A673 (cell line): ENCODE results near the gene CEP78. TPM values are rescaled to one million over a fixed set of nuclear protein-coding genes. Genes with fewer than 3 reads are reported as not detected.

Experiments used
- BruUV-seq: library from RNA; stranded (reverse); fragments of 400-500 nt; replicated peaks from 2 replicates; lab custom pipeline; 2021; lab: Mats Ljungman, UMichigan
- CTCF ChIA-PET: fragments of 300-600 bp; sonication (Branson Sonifier 250); formaldehyde crosslinking; loops from one replicate; lab custom pipeline; 2022; ENCODE audit warnings: antibody characterized with exemption; lab: Charles Lee
- POLR2A ChIA-PET: fragments of 300-600 bp; sonication (Branson Sonifier 250); formaldehyde crosslinking; loops from one replicate; lab custom pipeline; 2022; ENCODE audit warnings: antibody characterized with exemption; ENCODE audit not compliant: low non-redundant PET; lab: Charles Lee
- DNase-seq: peaks from one replicate; pipeline ENCODE4 v3.0.0-alpha.2; 2015; ENCODE audit warnings: low spot score
- H3K27ac ChIP-seq: fragments of 200-600 bp; sonication (generic); 2 replicates; pipeline ENCODE4 v1.5.1; 2016; ENCODE audit warnings: mixed run types, low read depth, mild to moderate bottlenecking, mixed read lengths, antibody characterized with exemption, low read length; ENCODE audit not compliant: poor library complexity, severe bottlenecking
- H3K27me3 ChIP-seq: fragments of 200-600 bp; sonication (generic); replicated peaks from 2 replicates; pipeline ENCODE4 v1.6.1; 2017; ENCODE audit warnings: mixed run types, low read depth, mild to moderate bottlenecking, mixed read lengths, antibody characterized with exemption, low read length; ENCODE audit not compliant: insufficient read depth, poor library complexity
- H3K36me3 ChIP-seq: fragments of 200-600 bp; sonication (generic); 2 replicates; pipeline ENCODE4 v1.6.1; 2016; ENCODE audit warnings: mixed run types, mild to moderate bottlenecking, mixed read lengths, antibody characterized with exemption, low read length; ENCODE audit not compliant: insufficient read depth, poor library complexity, severe bottlenecking
- H3K4me1 ChIP-seq: fragments of 200-600 bp; sonication (generic); 2 replicates; pipeline ENCODE4 v1.6.1; 2017; ENCODE audit warnings: mixed run types, mild to moderate bottlenecking, mixed read lengths, antibody characterized with exemption, low read length; ENCODE audit not compliant: insufficient read depth, poor library complexity, severe bottlenecking
- H3K4me3 ChIP-seq: fragments of 200-600 bp; sonication (generic); 2 replicates; pipeline ENCODE4 v1.5.1; 2016; ENCODE audit warnings: low read depth, mixed run types, mild to moderate bottlenecking, mixed read lengths, low read length; ENCODE audit not compliant: poor library complexity, severe bottlenecking
- H3K9me3 ChIP-seq: fragments of 200-600 bp; sonication (generic); 2 replicates; pipeline ENCODE4 v1.6.1; 2016; ENCODE audit warnings: mixed run types, low read depth, mild to moderate bottlenecking, mixed read lengths, antibody characterized with exemption, low read length; ENCODE audit not compliant: poor library complexity, severe bottlenecking
- EZH2 ChIP-seq: fragments of 200-600 bp; sonication (generic); IDR thresholded peaks from 2 replicates; pipeline ENCODE4 v1.6.1; 2017; ENCODE audit warnings: borderline replicate concordance, low read depth, mild to moderate bottlenecking, mixed read lengths, antibody characterized with exemption, low read length; ENCODE audit not compliant: poor library complexity, severe bottlenecking
- intact Hi-C: fragments of 100-400 bp; cut with micrococcal nuclease; formaldehyde crosslinking; loops from one replicate; pipeline ENCODE4 v1.10.0; 2022; ENCODE audit not compliant: unreplicated experiment
- total RNA-seq: library from RNA; stranded (reverse); gene quantifications from 2 replicates; pipeline ENCODE4 v1.2.3, GENCODE V29; 2021
- TF ChIP-seq, protein P1 (sequence below): fragments of 300-800, 200-600 bp; sonication (generic); conservative IDR thresholded peaks from 2 replicates; pipeline ENCODE4 v1.5.1; 2017; ENCODE audit warnings: low read depth, mild to moderate bottlenecking, antibody characterized with exemption, low read length, moderate library complexity, mixed read lengths

Gene CEP78
- total RNA-seq, 1 experiment from 2014 or later, result 65.9 TPM

DNA sequence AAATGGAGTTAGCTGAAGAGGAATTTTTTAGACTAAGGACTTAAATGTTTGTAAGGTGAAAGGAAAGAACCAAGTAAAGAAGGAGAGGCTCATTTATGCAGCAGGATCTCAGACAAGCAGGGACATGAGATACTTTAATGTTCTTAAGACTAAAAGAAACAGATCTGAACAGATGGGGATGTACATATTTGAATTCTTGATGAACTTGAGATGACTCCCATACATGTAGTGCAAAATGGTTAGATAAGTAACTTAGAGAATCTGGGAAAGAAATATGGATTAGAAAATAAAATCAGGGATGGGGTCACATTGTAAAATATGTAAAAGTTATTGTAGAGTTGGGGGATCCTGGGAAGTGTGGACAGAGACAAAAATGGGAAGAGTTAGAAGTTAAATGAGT lies 33.9 kb downstream of the CEP78 start:
- Histone ChIP-seq H3K36me3 (peaks cover 54% of the 10 kb centered on the region), H3K27me3 (no peaks in the 10 kb centered on the region), H3K27ac (no peak overlapping the region), H3K4me3 (no peak overlapping the region), H3K4me1 (no peaks in the 10 kb centered on the region), H3K9me3 (no peaks in the 10 kb centered on the region)
- no TSS peak for BruUV-seq
- TF ChIP-seq EZH2, result no peak
- TF ChIP-seq, protein P1, sequence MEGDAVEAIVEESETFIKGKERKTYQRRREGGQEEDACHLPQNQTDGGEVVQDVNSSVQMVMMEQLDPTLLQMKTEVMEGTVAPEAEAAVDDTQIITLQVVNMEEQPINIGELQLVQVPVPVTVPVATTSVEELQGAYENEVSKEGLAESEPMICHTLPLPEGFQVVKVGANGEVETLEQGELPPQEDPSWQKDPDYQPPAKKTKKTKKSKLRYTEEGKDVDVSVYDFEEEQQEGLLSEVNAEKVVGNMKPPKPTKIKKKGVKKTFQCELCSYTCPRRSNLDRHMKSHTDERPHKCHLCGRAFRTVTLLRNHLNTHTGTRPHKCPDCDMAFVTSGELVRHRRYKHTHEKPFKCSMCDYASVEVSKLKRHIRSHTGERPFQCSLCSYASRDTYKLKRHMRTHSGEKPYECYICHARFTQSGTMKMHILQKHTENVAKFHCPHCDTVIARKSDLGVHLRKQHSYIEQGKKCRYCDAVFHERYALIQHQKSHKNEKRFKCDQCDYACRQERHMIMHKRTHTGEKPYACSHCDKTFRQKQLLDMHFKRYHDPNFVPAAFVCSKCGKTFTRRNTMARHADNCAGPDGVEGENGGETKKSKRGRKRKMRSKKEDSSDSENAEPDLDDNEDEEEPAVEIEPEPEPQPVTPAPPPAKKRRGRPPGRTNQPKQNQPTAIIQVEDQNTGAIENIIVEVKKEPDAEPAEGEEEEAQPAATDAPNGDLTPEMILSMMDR, result no peak
- POLR2A ChIA-PET, result no interaction called here
- CTCF ChIA-PET, result no interaction called here
- DNase-seq, result no peak
- intact Hi-C loops, result no loop called here

GRCh38 chr9:78272307-78272706 lies 36.4 kb downstream of the CEP78 start:
- H3K4me1 ChIP-seq, result no peaks in the 10 kb centered on the region
- no TSS peak for BruUV-seq
- no peaks in the 10 kb centered on the region for H3K9me3 ChIP-seq
- H3K27me3 ChIP-seq, result no peaks in the 10 kb centered on the region
- DNase-seq, result no peak
- TF ChIP-seq, protein P1, result no peak
- TF ChIP-seq EZH2, result no peak
- no peak overlapping the region for H3K27ac ChIP-seq
- intact Hi-C loops, result no loop called here
- H3K36me3 ChIP-seq, result peaks cover 28% of the 10 kb centered on the region
- no peak overlapping the region for H3K4me3 ChIP-seq
- CTCF ChIA-PET, result no interaction called here
- POLR2A ChIA-PET, result no interaction called here

GRCh38 chr9:78273761-78274160 lies 37.9 kb downstream of the CEP78 start:
- intact Hi-C loops, result no loop called here
- no TSS peak for BruUV-seq
- POLR2A ChIA-PET, result no interaction called here
- peaks cover 20% of the 10 kb centered on the region for H3K36me3 ChIP-seq
- no peak overlapping the region for H3K4me3 ChIP-seq
- CTCF ChIA-PET, result no interaction called here
- no peak for TF ChIP-seq EZH2
- TF ChIP-seq, protein P1, result no peak
- H3K27me3 ChIP-seq, result no peaks in the 10 kb centered on the region
- no peak overlapping the region for H3K27ac ChIP-seq
- no peaks in the 10 kb centered on the region for H3K4me1 ChIP-seq
- DNase-seq, result no peak
- no peaks in the 10 kb centered on the region for H3K9me3 ChIP-seq
